NCI-H82 treated with DMSO at 0.1 percent for 48 hours (cell line): ENCODE results near the gene MC2R.

ENCODE experiments used
- DNase-seq: peaks from one replicate; lab custom pipeline; 2025; ENCODE audit not compliant: unreplicated experiment; lab: John Stamatoyannopoulos, UW

The MC2R gene

GRCh38 chr18:13915391-13915790, at the start of gene MC2R:
MC2R (minus strand) TSS chr18:13915536; CDS start chr18:13885518, 30,018 bp downstream.
- no peak for DNase-seq

- DNase-seq, result no peak
Measured at GRCh38 chr18:13945811-13946210, 30.5 kb upstream of the MC2R start.

GRCh38 chr18:13943338-13943737, 28.0 kb upstream of the MC2R start:
- DNase-seq, result no peak

GRCh38 chr18:13940326-13940725, 25.0 kb upstream of the MC2R start:
- no peak for DNase-seq

- no peak for DNase-seq
Measured at GRCh38 chr18:13934676-13935075, 19.3 kb upstream of the MC2R start.

- DNase-seq, result no peak
Measured at GRCh38 chr18:13934058-13934457, 18.7 kb upstream of the MC2R start.

DNA sequence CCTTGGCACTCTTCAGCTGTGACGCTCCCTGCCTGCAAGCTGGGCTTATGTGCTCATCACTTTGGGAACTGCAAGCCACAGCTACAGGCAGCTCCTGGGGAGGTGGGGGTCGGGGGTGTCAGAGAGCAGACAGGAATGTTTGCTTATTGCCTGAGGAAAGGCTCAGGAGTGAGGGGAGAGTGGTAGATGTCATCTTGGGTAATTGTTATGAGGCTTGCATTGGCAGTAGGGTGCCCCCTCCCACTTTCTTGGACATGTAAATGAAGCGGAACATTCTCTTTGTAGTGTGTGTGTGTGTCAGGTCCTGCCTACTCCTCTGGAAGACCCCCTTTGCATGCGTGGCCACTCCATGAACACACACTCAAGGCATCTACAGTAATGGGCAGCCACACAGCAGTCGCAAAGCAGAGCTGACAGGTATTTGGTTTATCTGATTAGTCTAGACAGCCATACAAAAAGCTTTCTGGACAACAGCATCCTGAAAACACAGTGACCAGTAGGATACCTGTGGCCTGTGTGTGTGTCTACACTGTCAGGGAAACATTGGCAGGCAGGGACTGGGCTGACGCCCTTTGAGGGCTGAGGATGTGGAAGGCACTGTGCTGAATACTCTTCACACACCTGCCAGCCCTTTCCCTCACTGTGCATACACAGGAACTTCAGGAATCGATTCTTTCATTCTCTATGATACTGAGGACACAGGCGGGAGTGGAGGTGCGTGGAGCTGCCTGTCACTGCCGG, 17.1 kb upstream of the MC2R start:
- no peak for DNase-seq

DNA sequence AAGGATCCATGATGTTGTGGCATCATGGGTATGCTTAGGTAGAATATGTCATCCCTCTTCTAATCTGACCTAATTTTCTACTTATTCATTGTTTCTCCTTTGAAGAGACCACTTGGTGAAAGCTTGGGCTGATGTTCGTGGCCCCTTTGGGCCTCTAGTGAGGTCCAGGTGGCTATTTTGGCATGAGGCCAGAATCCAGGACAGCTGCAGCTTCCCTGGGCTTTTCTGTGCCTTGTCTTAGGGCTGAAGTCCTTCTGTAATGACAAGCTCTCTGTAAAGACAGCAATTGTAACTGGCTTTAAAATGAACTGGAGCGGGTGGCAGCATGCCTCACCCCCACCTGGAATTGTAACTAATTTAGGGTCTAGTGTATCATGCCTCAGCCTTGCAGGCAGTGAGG, 15.6 kb upstream of the MC2R start:
- no peak for DNase-seq

GRCh38 chr18:13923221-13923620, 7.9 kb upstream of the MC2R start:
- no peak for DNase-seq

DNA sequence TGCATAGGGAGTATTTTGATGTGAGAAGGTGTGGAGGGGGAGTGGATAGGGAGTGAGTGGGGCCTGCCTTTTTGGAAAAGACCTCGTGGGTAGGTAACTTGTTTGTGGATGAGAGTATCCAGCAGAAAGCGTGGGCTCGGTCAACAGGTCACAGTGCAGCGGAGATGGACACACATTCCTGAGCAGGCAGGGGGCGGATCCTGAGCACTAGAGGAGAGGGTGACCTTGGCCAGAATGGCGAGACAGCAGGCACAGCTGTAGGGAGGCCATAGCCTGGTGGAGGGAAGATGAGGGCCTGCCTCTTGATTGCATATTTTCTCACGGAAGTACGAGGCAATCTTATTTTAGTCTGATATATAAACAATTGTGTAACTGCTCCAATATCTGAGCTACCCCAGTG, 3.6 kb upstream of the MC2R start:
- DNase-seq, result no peak

DNA sequence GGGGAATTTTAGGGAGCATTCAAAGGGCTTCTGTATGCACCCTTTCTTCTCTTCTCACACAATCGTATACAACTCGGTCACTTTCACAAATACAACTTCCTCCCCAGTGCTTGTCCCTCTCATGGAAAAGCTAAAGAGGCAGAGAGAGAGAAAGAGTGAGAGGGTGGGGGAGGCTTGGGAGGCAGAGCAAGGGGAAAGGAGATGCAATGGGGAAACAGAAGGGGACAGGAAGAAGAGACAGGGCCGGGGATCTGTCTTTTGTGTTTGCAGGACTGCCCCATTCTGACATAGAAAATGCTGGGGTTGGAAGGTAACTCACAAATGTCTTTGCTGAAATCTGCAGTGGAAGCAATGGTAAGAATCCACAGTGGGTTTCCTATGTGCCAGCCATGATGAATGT, 2.1 kb upstream of the MC2R start:
- DNase-seq, result no peak

DNA sequence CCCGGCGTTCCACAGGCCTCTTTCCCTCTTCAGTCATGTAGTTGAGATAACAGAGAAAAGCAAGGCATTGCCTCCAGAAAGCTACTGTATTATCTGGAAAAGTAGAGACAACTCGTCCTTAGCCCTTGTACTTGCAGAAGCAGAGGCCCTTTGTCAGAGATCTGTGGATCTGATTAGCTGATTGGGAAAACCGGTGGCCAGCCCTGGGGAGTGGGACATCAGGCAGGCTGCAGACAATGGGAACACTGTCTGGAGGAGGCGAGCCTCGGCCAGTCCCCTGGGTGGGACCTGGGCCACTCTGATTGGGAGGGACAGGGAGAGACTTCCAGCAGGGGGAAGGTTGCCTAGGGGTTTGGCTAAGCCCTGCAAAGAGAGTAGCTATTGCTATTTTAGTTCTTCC, 1.2 kb upstream of the MC2R start:
- no peak for DNase-seq

DNA sequence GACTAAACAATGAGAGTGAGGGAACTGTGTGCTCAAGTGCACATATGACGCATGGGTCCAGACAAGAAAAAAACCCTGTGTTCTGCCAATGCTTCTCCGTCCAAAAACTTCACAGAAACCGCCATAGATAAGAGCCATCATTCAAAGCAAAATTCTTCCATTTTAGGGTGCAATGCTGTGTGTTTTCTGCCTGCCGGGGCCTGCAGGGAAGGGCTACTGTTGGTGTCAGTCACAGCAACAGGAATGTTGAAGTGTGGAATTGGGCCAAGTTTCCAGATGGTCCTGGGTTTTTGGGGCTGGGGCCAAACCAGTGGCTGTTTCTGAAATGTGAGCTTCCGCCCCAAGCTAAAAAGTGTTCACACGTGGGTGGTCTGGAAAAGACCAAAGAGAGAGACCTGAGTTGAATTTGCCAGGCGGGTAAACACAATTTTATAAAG, 677 bp upstream of the MC2R start:
- no peak for DNase-seq

- DNase-seq, result no peak
Measured at GRCh38 chr18:13914756-13915155, 580 bp downstream of the MC2R start.

- no peak for DNase-seq
Measured at GRCh38 chr18:13914170-13914569, 1.2 kb downstream of the MC2R start.

DNA sequence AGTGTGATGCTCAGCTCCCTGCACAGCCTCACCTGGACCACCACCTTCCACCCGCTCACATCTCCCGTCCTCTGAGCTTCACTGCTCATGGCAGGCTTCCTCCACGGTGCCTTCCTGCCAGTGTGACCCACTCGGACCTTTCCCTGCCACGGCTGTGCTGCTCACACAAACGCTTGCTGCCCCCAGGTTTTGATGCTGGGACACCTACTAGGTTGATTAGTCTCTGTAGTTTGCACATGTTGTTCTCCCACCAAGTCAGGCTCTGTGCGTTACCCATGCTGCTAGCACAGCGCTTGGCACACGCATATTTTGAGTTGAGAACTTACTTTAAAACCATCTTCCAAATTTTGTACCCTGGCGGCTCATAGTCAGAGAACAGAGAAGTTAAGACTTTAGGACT, 2.1 kb downstream of the MC2R start:
- DNase-seq, result no peak

- DNase-seq, result no peak
Measured at GRCh38 chr18:13912601-13913000, 2.7 kb downstream of the MC2R start.

DNA sequence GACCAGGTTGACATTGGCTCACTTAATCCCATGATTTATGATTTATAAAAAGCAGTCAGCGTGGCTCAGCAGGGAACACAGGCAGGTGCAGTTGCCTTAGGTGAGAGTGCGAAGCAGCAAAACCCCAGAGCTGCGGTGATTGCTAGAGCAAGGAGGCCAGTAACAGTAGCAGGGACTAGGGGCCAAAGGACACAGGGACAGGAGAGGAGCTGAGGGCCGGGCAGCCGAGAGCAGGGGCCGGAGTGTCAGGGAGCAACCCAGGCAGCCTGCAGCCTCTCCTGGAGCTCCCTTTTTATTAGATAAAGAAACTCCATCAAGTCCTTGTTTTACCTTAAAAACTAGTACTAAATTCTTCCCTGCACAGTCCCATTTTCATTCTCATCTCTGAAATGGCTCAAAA, 4.3 kb downstream of the MC2R start:
- no peak for DNase-seq

- DNase-seq, result no peak
Measured at GRCh38 chr18:13910501-13910900, 4.8 kb downstream of the MC2R start.

GRCh38 chr18:13909141-13909940, 6.0 kb downstream of the MC2R start:
- no peak for DNase-seq

GRCh38 chr18:13900633-13901032, 14.7 kb downstream of the MC2R start:
- DNase-seq, result no peak

DNA sequence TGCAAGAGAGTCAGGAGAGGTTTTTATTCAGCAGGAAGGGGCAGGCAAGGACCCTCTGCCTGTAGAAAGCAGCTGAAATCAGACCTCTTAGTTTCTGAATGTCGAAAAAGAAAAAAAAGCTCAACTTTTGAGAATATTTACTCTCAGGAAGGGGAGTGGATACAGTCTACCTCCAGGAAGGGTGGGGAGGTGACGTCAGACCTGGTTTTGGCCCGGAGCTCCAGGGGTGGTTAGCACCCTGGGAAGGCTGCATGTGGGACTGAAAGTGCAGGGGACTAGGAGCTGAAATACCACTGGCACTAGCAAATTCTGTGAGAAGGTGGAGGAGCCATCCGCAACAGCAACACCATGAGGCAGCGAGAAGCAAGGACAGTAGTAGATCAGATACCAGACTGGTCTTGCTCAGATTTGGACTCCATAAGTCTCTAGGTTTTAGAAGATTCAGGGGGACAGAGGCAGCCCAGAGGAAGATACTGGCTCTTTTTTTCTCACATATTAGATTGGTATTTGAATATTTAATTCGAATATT, 19.8 kb downstream of the MC2R start:
- no peak for DNase-seq
